OCI-LY7 (cell line): ENCODE data around the gene FOXK1.
"Not testable (repeated sequence)": the region's sequence is repeated elsewhere in the genome, so short reads cannot be mapped to it uniquely, and the experiment has no call there.

Experiments
- CTCF ChIP-seq: fragments of 200-600 bp; sonication (generic); conservative IDR thresholded peaks from 2 replicates; pipeline ENCODE4 v1.5.1; 2014; ENCODE audit warnings: mild to moderate bottlenecking, antibody characterized with exemption, low read length, moderate library complexity, mixed read lengths
- EZH2phosphoT487 ChIP-seq: fragments of 200-600 bp; sonication (generic); IDR thresholded peaks from 2 replicates; pipeline ENCODE4 v1.6.1; 2018; ENCODE audit warnings: low read depth, borderline replicate concordance, mild to moderate bottlenecking, mixed run types, antibody characterized with exemption, low read length, moderate library complexity, mixed read lengths

GRCh38 chr7:4802577-4802976, 120.5 kb downstream of the FOXK1 start:
- not testable (repeated sequence) for TF ChIP-seq CTCF, EZH2phosphoT487
